NCI-H460 (cell line): ENCODE results near the gene XXYLT1. TPM values are rescaled to one million over a fixed set of nuclear protein-coding genes. Genes with fewer than 3 reads are reported as not detected.

Source experiments
- DNase-seq: peaks from one replicate; pipeline ENCODE4 v3.0.0-alpha.2; 2016; ENCODE audit warnings: low read depth; ENCODE audit errors: extremely low read depth
- total RNA-seq: library from RNA; depleted of rRNA; stranded (reverse); fragments of >200 nt; shearing (Covaris generic); gene quantifications from 2 replicates; pipeline ENCODE4 v1.2.3, GENCODE V29; 2014

Gene XXYLT1
- total RNA-seq, 1 experiment from 2014 or later, result 9.2 TPM

GRCh38 chr3:195156286-195156890 is 114.6 kb downstream of the XXYLT1 start:
- no peak for DNase-seq

GRCh38 chr3:195155570-195156241 is 115.3 kb downstream of the XXYLT1 start:
- DNase-seq, result no peak

GRCh38 chr3:195154793-195155535 is 116.0 kb downstream of the XXYLT1 start:
- DNase-seq, result no peak

- DNase-seq, result no peak
Measured at GRCh38 chr3:195154111-195154791, 116.7 kb downstream of the XXYLT1 start.

- no peak for DNase-seq
Measured at GRCh38 chr3:195153653-195154052, 117.3 kb downstream of the XXYLT1 start.

- DNase-seq, result no peak
Measured at GRCh38 chr3:195153130-195153529, 117.8 kb downstream of the XXYLT1 start.

GRCh38 chr3:195151866-195152541 is 119.0 kb downstream of the XXYLT1 start:
- no peak for DNase-seq

GRCh38 chr3:195151402-195151801 is 119.6 kb downstream of the XXYLT1 start:
- no peak for DNase-seq

- DNase-seq, result peak; percentile 14
Measured at GRCh38 chr3:195150181-195151118, 120.5 kb downstream of the XXYLT1 start.

GRCh38 chr3:195149292-195150030 is 121.5 kb downstream of the XXYLT1 start:
- DNase-seq, result no peak

GRCh38 chr3:195148549-195148948 is 122.4 kb downstream of the XXYLT1 start:
- DNase-seq, result no peak

GRCh38 chr3:195147649-195148080 is 123.3 kb downstream of the XXYLT1 start:
- no peak for DNase-seq

GRCh38 chr3:195146131-195146530 is 124.8 kb downstream of the XXYLT1 start:
- DNase-seq, result no peak

GRCh38 chr3:195145579-195145978 is 125.4 kb downstream of the XXYLT1 start:
- no peak for DNase-seq

- no peak for DNase-seq
Measured at GRCh38 chr3:195143221-195143620, 127.7 kb downstream of the XXYLT1 start.

GRCh38 chr3:195142519-195142918 is 128.4 kb downstream of the XXYLT1 start:
- DNase-seq, result no peak

- DNase-seq, result no peak
Measured at GRCh38 chr3:195140816-195141793, 129.9 kb downstream of the XXYLT1 start.

- DNase-seq, result no peak
Measured at GRCh38 chr3:195140410-195140809, 130.5 kb downstream of the XXYLT1 start.
